ENCODE results near the gene LATS1. TPM values are rescaled to one million over a fixed set of nuclear protein-coding genes. Genes with fewer than 3 reads are reported as not detected.
"Not testable (repeated sequence)": the region's sequence is repeated elsewhere in the genome, so short reads cannot be mapped to it uniquely, and the experiment has no call there.

Gene LATS1
- total and polyA plus RNA-seq, 4 donors = 2.7 to 9.2 (median 5.5) TPM

DNA sequence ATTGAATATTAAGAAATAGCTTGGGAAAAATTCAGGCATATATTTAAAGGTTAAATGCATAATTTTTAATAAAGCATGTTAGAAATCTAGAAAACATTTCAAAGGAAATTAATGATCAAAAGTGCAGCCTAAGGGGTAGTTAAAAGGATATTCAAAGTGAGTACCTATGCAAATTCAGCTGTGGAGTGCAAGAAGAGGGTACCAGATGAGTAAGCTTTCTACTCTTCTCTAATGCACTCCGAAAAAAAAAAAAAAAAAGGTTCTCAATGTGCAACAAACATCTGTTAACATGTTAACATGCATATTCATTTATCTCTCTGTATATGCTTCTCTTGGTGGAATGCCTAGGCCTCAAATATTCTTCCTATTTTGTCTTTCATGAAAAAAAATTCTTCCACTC is 37.4 kb downstream of the LATS1 start:
- Histone ChIP-seq H3K27ac (ENCODE audit: low read depth in 1 of 2, low read length in 2 of 2) (no peak overlapping the region), H3K9me3 (ENCODE audit: control insufficient read depth in 4 of 4, low read length in 3 of 4) (no peaks in the 10 kb centered on the region), H3K9ac (ENCODE audit: low read depth in 1 of 2, low read length in 2 of 2) (no peak overlapping the region), H3K36me3 (ENCODE audit: control insufficient read depth in 4 of 4, insufficient read depth in 3 of 4, low read depth in 1 of 4, low read length in 3 of 4) (peaks cover 8 to 35% (median 24%) of the 10 kb centered on the region in 4 donors), H3K27me3 (ENCODE audit: control insufficient read depth in 4 of 4, insufficient read depth in 4 of 4, low read length in 3 of 4) (no peaks in the 10 kb centered on the region), H3K4me3 (ENCODE audit: low read depth in 1 of 3, low read length in 3 of 3) (no peak overlapping the region), H3K4me1 (ENCODE audit: control insufficient read depth in 4 of 4, insufficient read depth in 4 of 4, low read length in 3 of 4) (peaks cover 0 to 2% (median 0%) of the 10 kb centered on the region in 4 donors)
- WGBS = 71% methylated on average over 1 of the region's 1 CpG
- no peak for DNase-seq (ENCODE audit: low spot score)
- TF ChIP-seq RXRA (IDR thresholded peaks at IDR 0.05) (no peak), TAF1 (conservative IDR thresholded peaks at IDR 0.05) (no peak), NR2F2 (IDR thresholded peaks at IDR 0.05) (no peak), HNF4G (IDR thresholded peaks at IDR 0.05) (no peak), RAD21 (IDR thresholded peaks at IDR 0.05) (no peak), JUND (IDR thresholded peaks at IDR 0.05) (no peak), FOXA2 (IDR thresholded peaks at IDR 0.05) (no peak), HNF4A (conservative IDR thresholded peaks at IDR 0.05) (no peak), EGR1 (IDR thresholded peaks at IDR 0.05; ENCODE audit: low read depth in 2 of 2) (no peak), YY1 (IDR thresholded peaks at IDR 0.05) (no peak), SP1 (IDR thresholded peaks at IDR 0.05) (no peak)
- TF ChIP-seq, protein P1, sequence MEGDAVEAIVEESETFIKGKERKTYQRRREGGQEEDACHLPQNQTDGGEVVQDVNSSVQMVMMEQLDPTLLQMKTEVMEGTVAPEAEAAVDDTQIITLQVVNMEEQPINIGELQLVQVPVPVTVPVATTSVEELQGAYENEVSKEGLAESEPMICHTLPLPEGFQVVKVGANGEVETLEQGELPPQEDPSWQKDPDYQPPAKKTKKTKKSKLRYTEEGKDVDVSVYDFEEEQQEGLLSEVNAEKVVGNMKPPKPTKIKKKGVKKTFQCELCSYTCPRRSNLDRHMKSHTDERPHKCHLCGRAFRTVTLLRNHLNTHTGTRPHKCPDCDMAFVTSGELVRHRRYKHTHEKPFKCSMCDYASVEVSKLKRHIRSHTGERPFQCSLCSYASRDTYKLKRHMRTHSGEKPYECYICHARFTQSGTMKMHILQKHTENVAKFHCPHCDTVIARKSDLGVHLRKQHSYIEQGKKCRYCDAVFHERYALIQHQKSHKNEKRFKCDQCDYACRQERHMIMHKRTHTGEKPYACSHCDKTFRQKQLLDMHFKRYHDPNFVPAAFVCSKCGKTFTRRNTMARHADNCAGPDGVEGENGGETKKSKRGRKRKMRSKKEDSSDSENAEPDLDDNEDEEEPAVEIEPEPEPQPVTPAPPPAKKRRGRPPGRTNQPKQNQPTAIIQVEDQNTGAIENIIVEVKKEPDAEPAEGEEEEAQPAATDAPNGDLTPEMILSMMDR (IDR thresholded peaks at IDR 0.05; ENCODE audit: low read depth, low read length, missing input control) = no peak
- TF ChIP-seq, protein P2, sequence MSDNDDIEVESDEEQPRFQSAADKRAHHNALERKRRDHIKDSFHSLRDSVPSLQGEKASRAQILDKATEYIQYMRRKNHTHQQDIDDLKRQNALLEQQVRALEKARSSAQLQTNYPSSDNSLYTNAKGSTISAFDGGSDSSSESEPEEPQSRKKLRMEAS (IDR thresholded peaks at IDR 0.05) = no peak
- TF ChIP-seq, protein P3, sequence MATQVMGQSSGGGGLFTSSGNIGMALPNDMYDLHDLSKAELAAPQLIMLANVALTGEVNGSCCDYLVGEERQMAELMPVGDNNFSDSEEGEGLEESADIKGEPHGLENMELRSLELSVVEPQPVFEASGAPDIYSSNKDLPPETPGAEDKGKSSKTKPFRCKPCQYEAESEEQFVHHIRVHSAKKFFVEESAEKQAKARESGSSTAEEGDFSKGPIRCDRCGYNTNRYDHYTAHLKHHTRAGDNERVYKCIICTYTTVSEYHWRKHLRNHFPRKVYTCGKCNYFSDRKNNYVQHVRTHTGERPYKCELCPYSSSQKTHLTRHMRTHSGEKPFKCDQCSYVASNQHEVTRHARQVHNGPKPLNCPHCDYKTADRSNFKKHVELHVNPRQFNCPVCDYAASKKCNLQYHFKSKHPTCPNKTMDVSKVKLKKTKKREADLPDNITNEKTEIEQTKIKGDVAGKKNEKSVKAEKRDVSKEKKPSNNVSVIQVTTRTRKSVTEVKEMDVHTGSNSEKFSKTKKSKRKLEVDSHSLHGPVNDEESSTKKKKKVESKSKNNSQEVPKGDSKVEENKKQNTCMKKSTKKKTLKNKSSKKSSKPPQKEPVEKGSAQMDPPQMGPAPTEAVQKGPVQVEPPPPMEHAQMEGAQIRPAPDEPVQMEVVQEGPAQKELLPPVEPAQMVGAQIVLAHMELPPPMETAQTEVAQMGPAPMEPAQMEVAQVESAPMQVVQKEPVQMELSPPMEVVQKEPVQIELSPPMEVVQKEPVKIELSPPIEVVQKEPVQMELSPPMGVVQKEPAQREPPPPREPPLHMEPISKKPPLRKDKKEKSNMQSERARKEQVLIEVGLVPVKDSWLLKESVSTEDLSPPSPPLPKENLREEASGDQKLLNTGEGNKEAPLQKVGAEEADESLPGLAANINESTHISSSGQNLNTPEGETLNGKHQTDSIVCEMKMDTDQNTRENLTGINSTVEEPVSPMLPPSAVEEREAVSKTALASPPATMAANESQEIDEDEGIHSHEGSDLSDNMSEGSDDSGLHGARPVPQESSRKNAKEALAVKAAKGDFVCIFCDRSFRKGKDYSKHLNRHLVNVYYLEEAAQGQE (IDR thresholded peaks at IDR 0.05) = no peak

DNA sequence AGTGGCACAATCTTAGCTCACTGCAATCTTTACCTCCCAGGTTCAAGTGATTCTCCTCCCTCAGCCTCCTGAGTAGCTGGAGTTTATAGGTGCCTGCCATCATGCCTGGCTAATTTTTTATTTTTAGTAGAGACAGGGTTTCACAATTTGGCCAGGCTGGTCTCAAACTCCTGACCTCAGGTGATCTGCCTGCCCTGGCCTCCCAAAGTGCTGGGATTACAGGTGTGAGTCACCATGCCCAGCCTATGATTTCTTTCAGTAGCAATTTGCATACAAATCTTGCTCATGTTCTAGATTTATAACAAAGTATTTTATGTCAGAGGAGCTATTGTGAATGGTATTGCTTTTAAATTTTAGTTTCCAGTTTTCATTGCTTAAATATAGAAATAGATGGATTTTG is 45.6 kb downstream of the LATS1 start:
- peaks cover 3 to 43% (median 29%) of the 10 kb centered on the region in 4 donors for H3K36me3 ChIP-seq (ENCODE audit: control insufficient read depth in 4 of 4, insufficient read depth in 3 of 4, low read depth in 1 of 4, low read length in 3 of 4)
- not testable (repeated sequence) for H3K4me1 ChIP-seq (ENCODE audit: control insufficient read depth in 4 of 4, insufficient read depth in 4 of 4, low read length in 3 of 4); H3K4me3 ChIP-seq (ENCODE audit: low read depth in 1 of 3, low read length in 3 of 3); H3K9me3 ChIP-seq (ENCODE audit: control insufficient read depth in 4 of 4, low read length in 3 of 4); H3K27ac ChIP-seq (ENCODE audit: low read depth in 1 of 2, low read length in 2 of 2); DNase-seq (ENCODE audit: low spot score); H3K9ac ChIP-seq (ENCODE audit: low read depth in 1 of 2, low read length in 2 of 2); H3K27me3 ChIP-seq (ENCODE audit: control insufficient read depth in 4 of 4, insufficient read depth in 4 of 4, low read length in 3 of 4)

DNA sequence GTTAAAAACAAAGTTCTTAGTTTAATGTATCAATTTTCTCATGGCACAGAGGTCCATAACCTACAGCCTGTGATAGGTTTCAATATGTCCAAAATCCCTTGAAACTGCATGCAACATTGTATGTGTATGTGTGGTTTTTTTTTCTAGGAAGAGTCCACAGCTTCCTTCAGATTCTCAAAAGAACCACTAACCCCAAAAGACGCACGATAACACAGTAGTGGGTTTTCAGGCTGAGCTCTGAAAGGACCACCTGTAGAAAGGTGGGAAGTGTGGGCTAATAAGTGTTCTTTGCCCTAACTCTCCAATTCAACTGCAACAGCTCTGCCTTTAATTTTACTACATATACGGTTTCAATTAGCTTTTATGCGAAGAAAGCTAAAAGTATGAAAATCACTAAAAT is 57.9 kb downstream of the LATS1 start:
- peaks cover 5 to 22% (median 10%) of the 10 kb centered on the region in 4 donors for H3K36me3 ChIP-seq (ENCODE audit: control insufficient read depth in 4 of 4, insufficient read depth in 3 of 4, low read depth in 1 of 4, low read length in 3 of 4)
- TF ChIP-seq HNF4A (conservative IDR thresholded peaks at IDR 0.05) (no peak), YY1 (IDR thresholded peaks at IDR 0.05) (no peak), RAD21 (IDR thresholded peaks at IDR 0.05) (no peak)

More for the DNA sequence above, 57.9 kb downstream of the LATS1 start:
- H3K4me3 ChIP-seq (ENCODE audit: low read depth in 1 of 3, low read length in 3 of 3) = no peak overlapping the region
- no peak overlapping the region for H3K27ac ChIP-seq (ENCODE audit: low read depth in 1 of 2, low read length in 2 of 2)
- no peak for DNase-seq (ENCODE audit: low spot score)
- H3K9me3 ChIP-seq (ENCODE audit: control insufficient read depth in 4 of 4, low read length in 3 of 4) = no peaks in the 10 kb centered on the region
- H3K9ac ChIP-seq (ENCODE audit: low read depth in 1 of 2, low read length in 2 of 2) = no peak overlapping the region
- no peaks in the 10 kb centered on the region for H3K27me3 ChIP-seq (ENCODE audit: control insufficient read depth in 4 of 4, insufficient read depth in 4 of 4, low read length in 3 of 4)
- H3K4me1 ChIP-seq (ENCODE audit: control insufficient read depth in 4 of 4, insufficient read depth in 4 of 4, low read length in 3 of 4) = no peaks in the 10 kb centered on the region
- WGBS = 93% methylated on average over 4 of the region's 4 CpGs
